HepG2 (cell line): ENCODE results near the gene TRIM28. TPM values are rescaled to one million over a fixed set of nuclear protein-coding genes. Genes with fewer than 3 reads are reported as not detected.
A peak's percentile ranks its signal among the peaks of the same experiment; 100 is the strongest.

Source experiments
- BCL3 ChIP-seq: sonication (generic); formaldehyde crosslinking; IDR thresholded peaks from 2 replicates; pipeline ENCODE4 v1.5.1; 2020; ENCODE audit warnings: mild to moderate bottlenecking, missing genetic modification reagents, moderate library complexity
- BRD4 ChIP-seq: sonication (generic); formaldehyde crosslinking; IDR thresholded peaks from 2 replicates; pipeline ENCODE4 v1.4.0; 2020; ENCODE audit warnings: missing genetic modification reagents
- CBX1 ChIP-seq: IDR thresholded peaks from one replicate; pipeline ENCODE4 v1.6.1; 2016; ENCODE audit warnings: antibody characterized with exemption, low read depth
- CEBPZ ChIP-seq: IDR thresholded peaks from 2 replicates; pipeline ENCODE4 v1.6.1; 2012; ENCODE audit warnings: low read length, improper control_type of control experiment
- GABPA ChIP-seq, 2 experiments: IDR thresholded peaks; 2 replicates each; pipeline ENCODE4 v1.6.1; 2011 to 2016; ENCODE audit warnings: low read depth in 2 of 2, low read length in 1 of 2, missing biosample characterization in 1 of 2, missing genetic modification characterization in 1 of 2
- HMG20B ChIP-seq: conservative IDR thresholded peaks from 2 replicates; pipeline ENCODE4 v1.6.1; 2016; ENCODE audit warnings: missing genetic modification reagents, missing compliant biosample characterization
- IRX3 ChIP-seq: sonication (generic); formaldehyde crosslinking; IDR thresholded peaks from 2 replicates; pipeline ENCODE4 v1.8.1; 2023; ENCODE audit warnings: mild to moderate bottlenecking, low read depth, missing genetic modification reagents, borderline replicate concordance
- RBM39 ChIP-seq: fragments of 200-400 bp; formaldehyde crosslinking; IDR thresholded peaks from one replicate; pipeline ENCODE4 v1.6.1; 2018; ENCODE audit warnings: antibody characterized with exemption, mild to moderate bottlenecking, low read depth, low read length; ENCODE audit not compliant: poor library complexity, severe bottlenecking
- SAP130 ChIP-seq: IDR thresholded peaks from 2 replicates; pipeline ENCODE4 v1.6.1; 2016; ENCODE audit warnings: low read depth
- ZBTB33 ChIP-seq: sonication (generic); formaldehyde crosslinking; IDR thresholded peaks from 2 replicates; pipeline ENCODE4 v1.4.0; 2020; ENCODE audit warnings: missing genetic modification reagents
- ZHX2 ChIP-seq, 2 experiments: sonication (generic) in 1 of 2; formaldehyde crosslinking in 1 of 2; IDR thresholded peaks; 2 replicates each; pipeline versions ENCODE4 v1.6.1 to v1.9.0; 2014 to 2022; ENCODE audit warnings: antibody characterized with exemption in 1 of 2, borderline replicate concordance in 1 of 2, inconsistent platforms in 1 of 2, low read depth in 1 of 2, missing genetic modification reagents in 1 of 2
- ZNF296 ChIP-seq: sonication (generic); formaldehyde crosslinking; conservative IDR thresholded peaks from 2 replicates; pipeline ENCODE4 v1.5.0; 2020; ENCODE audit warnings: mild to moderate bottlenecking, missing genetic modification reagents
- ZNF468 ChIP-seq: sonication (generic); formaldehyde crosslinking; IDR thresholded peaks from 2 replicates; pipeline ENCODE4 v1.8.0; 2022; ENCODE audit warnings: mild to moderate bottlenecking, moderate library complexity, missing genetic modification reagents
- ZNF800 ChIP-seq: sonication (generic); formaldehyde crosslinking; IDR thresholded peaks from 2 replicates; pipeline ENCODE4 v1.4.0; 2020; ENCODE audit warnings: missing genetic modification reagents
- polyA plus RNA-seq, 8 experiments: library from polyadenylated mRNA; depleted of rRNA in 3 of 8; stranded (reverse) in 7 of 8; unstranded in 1 of 8; fragments of >200 nt; fragmentation: Illumina TruSeq in 4 of 8; extraction: Trizol in 4 of 8; gene quantifications; 2 replicates each; pipeline versions ENCODE4 v1.2.1 to v1.2.3, GENCODE V29; 2011 to 2016; ENCODE audit warnings: low read depth in 4 of 8, missing spikeins in 1 of 8, mixed read lengths in 1 of 8; ENCODE audit not compliant: insufficient read depth in 1 of 8
- total RNA-seq, 5 experiments: library from RNA; depleted of rRNA; stranded (reverse); fragments of >200 nt; fragmentation: Illumina TruSeq; extraction: Trizol; gene quantifications; 2 replicates each; pipeline ENCODE4 v1.2.3, GENCODE V29; 2016; ENCODE audit warnings: low read depth in 1 of 5

TRIM28 gene
- total and polyA plus RNA-seq, 2 of the 13 experiments (the other 11 are each of a cell fraction or from before 2014, with no cell fraction given), result 361 to 439 TPM

DNA sequence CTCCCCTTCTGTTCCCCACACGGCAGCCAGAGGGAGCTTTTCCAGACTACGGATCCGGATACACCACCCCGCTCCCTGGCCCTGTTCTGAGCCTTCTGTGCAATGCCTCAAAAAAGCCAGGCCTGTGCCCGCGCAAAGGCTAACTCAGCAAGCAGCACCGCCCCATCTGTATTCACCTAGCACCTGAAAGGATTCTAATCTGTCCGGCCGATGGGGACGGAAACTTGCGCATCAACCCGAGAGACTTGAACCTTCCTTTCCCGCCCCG is 24.8 kb upstream of the TRIM28 start (continued):
- TF ChIP-seq CEBPZ, result no peak
- TF ChIP-seq IRX3 (CRISPR knock-in tag), result 0 out of 2 replicates have a peak, but pooled peaks have one; percentile 19
- TF ChIP-seq HMG20B (CRISPR knock-in tag), result no peak
- 0 out of 2 replicates have a peak, but pooled peaks have one; percentile 13 for TF ChIP-seq ZNF296 (CRISPR knock-in tag)
- TF ChIP-seq SAP130 (CRISPR knock-in tag), result peak; percentile 31; the same call in 1 of the 2 replicates
- peak; percentile 25 for TF ChIP-seq CBX1
- peak; percentile 13 for TF ChIP-seq RBM39
- TF ChIP-seq BRD4 (CRISPR knock-in tag), result 0 out of 2 replicates have a peak, but pooled peaks have one; percentile 2
- no peak for TF ChIP-seq ZHX2 (IDR thresholded peaks at IDR 0.05; ENCODE audit: low read depth)
- no peak for TF ChIP-seq ZHX2 (CRISPR knock-in tag; IDR thresholded peaks at IDR 0.05; ENCODE audit: borderline replicate concordance)
- TF ChIP-seq BCL3 (CRISPR knock-in tag), result no peak
- peak; percentile 25; the same call in 1 of the 2 replicates for TF ChIP-seq GABPA (IDR thresholded peaks at IDR 0.05; ENCODE audit: low read depth, low read length)
- peak; percentile 70 for TF ChIP-seq GABPA (CRISPR knock-in tag; IDR thresholded peaks at IDR 0.05; ENCODE audit: low read depth)
- peak; percentile 23; the same call in 1 of the 2 replicates for TF ChIP-seq ZNF800
- TF ChIP-seq ZBTB33, result peak; percentile 26; the same call in 1 of the 2 replicates
- TF ChIP-seq ZNF468, result peak; percentile 19; the same call in 1 of the 2 replicates
